Neutrophil (primary cell): Measurements from ENCODE around the gene PEX5.

Source experiments
- H3K27ac ChIP-seq: fragments of 200-600 bp; sonication (generic); 2 replicates; pipeline ENCODE4 v1.5.1; 2016; ENCODE audit warnings: mild to moderate bottlenecking, moderate library complexity
- H3K27me3 ChIP-seq: fragments of 200-600 bp; sonication (generic); 2 replicates; pipeline ENCODE4 v1.6.0; 2016; ENCODE audit warnings: mild to moderate bottlenecking
- H3K36me3 ChIP-seq: fragments of 200-600 bp; sonication (generic); 2 replicates; pipeline ENCODE4 v1.5.1; 2017
- H3K4me1 ChIP-seq, 2 experiments: fragments of 200-600 bp in 1 of 2; sonication (generic) in 1 of 2; 1 replicate in 1 of 2; 2 replicates in 1 of 2; pipeline versions ENCODE4 v1.5.1 to v1.6.1; 2013 to 2016; ENCODE audit warnings: low read depth in 1 of 2, low read length in 1 of 2, mild to moderate bottlenecking in 1 of 2, moderate library complexity in 1 of 2; ENCODE audit not compliant: control insufficient read depth in 1 of 2, insufficient read depth in 1 of 2
- H3K4me3 ChIP-seq, 2 experiments: fragments of 200-600 bp in 1 of 2; sonication (generic) in 1 of 2; 1 replicate in 1 of 2; 2 replicates in 1 of 2; pipeline ENCODE4 v1.5.1; 2013 to 2016; ENCODE audit warnings: low read depth in 1 of 2, low read length in 1 of 2, mild to moderate bottlenecking in 1 of 2, moderate library complexity in 1 of 2
- H3K9me3 ChIP-seq: fragments of 200-600 bp; sonication (generic); 2 replicates; pipeline ENCODE4 v1.5.1; 2016
- CTCF ChIP-seq: fragments of 200-600 bp; sonication (generic); IDR thresholded peaks from 2 replicates; pipeline ENCODE4 v1.5.1; 2016; ENCODE audit warnings: antibody characterized with exemption

The PEX5 gene

GRCh38 chr12:7150841-7151240, 38.6 kb upstream of the PEX5 start:
- peaks cover 6 to 11% of the 10 kb centered on the region in 2 experiments for H3K4me1 ChIP-seq
- H3K27me3 ChIP-seq: no peaks in the 10 kb centered on the region
- peaks cover 72% of the 10 kb centered on the region for H3K36me3 ChIP-seq
- no peak for TF ChIP-seq CTCF
- H3K9me3 ChIP-seq: no peaks in the 10 kb centered on the region
- no peak overlapping the region for H3K4me3 ChIP-seq
- no peak overlapping the region for H3K27ac ChIP-seq

- Histone ChIP-seq H3K4me1 (peaks cover 6 to 11% of the 10 kb centered on the region in 2 experiments), H3K27me3 (no peaks in the 10 kb centered on the region), H3K27ac (no peak overlapping the region), H3K4me3 (no peak overlapping the region), H3K9me3 (no peaks in the 10 kb centered on the region), H3K36me3 (peaks cover 72% of the 10 kb centered on the region)
- no peak for TF ChIP-seq CTCF
Observed at GRCh38 chr12:7151532-7151931, 38.0 kb upstream of the PEX5 start.

GRCh38 chr12:7152818-7153217, 36.7 kb upstream of the PEX5 start:
- Histone ChIP-seq H3K27me3 (no peaks in the 10 kb centered on the region), H3K4me1 (peaks cover 6 to 11% of the 10 kb centered on the region in 2 experiments), H3K9me3 (no peaks in the 10 kb centered on the region), H3K4me3 (no peak overlapping the region), H3K36me3 (peaks cover 74% of the 10 kb centered on the region), H3K27ac (no peak overlapping the region)
- no peak for TF ChIP-seq CTCF

GRCh38 chr12:7154042-7154441, 35.4 kb upstream of the PEX5 start:
- H3K36me3 ChIP-seq: peaks cover 71% of the 10 kb centered on the region
- H3K27me3 ChIP-seq: no peaks in the 10 kb centered on the region
- H3K27ac ChIP-seq: no peak overlapping the region
- TF ChIP-seq CTCF: no peak
- no peak overlapping the region for H3K4me3 ChIP-seq
- no peaks in the 10 kb centered on the region for H3K9me3 ChIP-seq
- peaks cover 6 to 11% of the 10 kb centered on the region in 2 experiments for H3K4me1 ChIP-seq

- H3K27ac ChIP-seq: no peak overlapping the region
- TF ChIP-seq CTCF: no peak
- H3K27me3 ChIP-seq: no peaks in the 10 kb centered on the region
- peaks cover 62% of the 10 kb centered on the region for H3K36me3 ChIP-seq
- H3K4me3 ChIP-seq: no peak overlapping the region
- H3K9me3 ChIP-seq: no peaks in the 10 kb centered on the region
- peaks cover 6 to 11% of the 10 kb centered on the region in 2 experiments for H3K4me1 ChIP-seq
Observed at GRCh38 chr12:7154901-7155470, 34.5 kb upstream of the PEX5 start.
